Neutrophil (primary cell): ENCODE data around the gene ELMO1.

ENCODE experiments used
- H3K27ac ChIP-seq: fragments of 200-600 bp; sonication (generic); 2 replicates; pipeline ENCODE4 v1.5.1; 2016; ENCODE audit warnings: mild to moderate bottlenecking, moderate library complexity
- H3K27me3 ChIP-seq: fragments of 200-600 bp; sonication (generic); 2 replicates; pipeline ENCODE4 v1.6.0; 2016; ENCODE audit warnings: mild to moderate bottlenecking
- H3K36me3 ChIP-seq: fragments of 200-600 bp; sonication (generic); 2 replicates; pipeline ENCODE4 v1.5.1; 2017
- H3K4me1 ChIP-seq, 2 experiments: fragments of 200-600 bp in 1 of 2; sonication (generic) in 1 of 2; 1 replicate in 1 of 2; 2 replicates in 1 of 2; pipeline versions ENCODE4 v1.5.1 to v1.6.1; 2013 to 2016; ENCODE audit warnings: low read depth in 1 of 2, low read length in 1 of 2, mild to moderate bottlenecking in 1 of 2, moderate library complexity in 1 of 2; ENCODE audit not compliant: control insufficient read depth in 1 of 2, insufficient read depth in 1 of 2
- H3K4me3 ChIP-seq, 2 experiments: fragments of 200-600 bp in 1 of 2; sonication (generic) in 1 of 2; 1 replicate in 1 of 2; 2 replicates in 1 of 2; pipeline ENCODE4 v1.5.1; 2013 to 2016; ENCODE audit warnings: low read depth in 1 of 2, low read length in 1 of 2, mild to moderate bottlenecking in 1 of 2, moderate library complexity in 1 of 2
- H3K9me3 ChIP-seq: fragments of 200-600 bp; sonication (generic); 2 replicates; pipeline ENCODE4 v1.5.1; 2016
- CTCF ChIP-seq: fragments of 200-600 bp; sonication (generic); IDR thresholded peaks from 2 replicates; pipeline ENCODE4 v1.5.1; 2016; ENCODE audit warnings: antibody characterized with exemption

ELMO1 gene

GRCh38 chr7:37431413-37431812 lies 17.3 kb downstream of the ELMO1 start:
- no peak overlapping the region for H3K27ac ChIP-seq
- H3K9me3 ChIP-seq, result no peaks in the 10 kb centered on the region
- peaks cover 1 to 27% of the 10 kb centered on the region in 2 experiments for H3K4me1 ChIP-seq
- peaks cover 12% of the 10 kb centered on the region for H3K36me3 ChIP-seq
- TF ChIP-seq CTCF, result no peak
- H3K27me3 ChIP-seq, result no peaks in the 10 kb centered on the region
- H3K4me3 ChIP-seq, result no peak overlapping the region

- no peak overlapping the region for H3K4me3 ChIP-seq
- no peak for TF ChIP-seq CTCF
- no peaks in the 10 kb centered on the region for H3K27me3 ChIP-seq
- no peaks in the 10 kb centered on the region for H3K9me3 ChIP-seq
- H3K4me1 ChIP-seq, result peaks cover 9 to 35% of the 10 kb centered on the region in 2 experiments
- peak overlapping the region; percentile 8 for H3K27ac ChIP-seq
- peaks cover 12% of the 10 kb centered on the region for H3K36me3 ChIP-seq
Observed at GRCh38 chr7:37430640-37431039, 18.0 kb downstream of the ELMO1 start.

GRCh38 chr7:37430171-37430570 lies 18.5 kb downstream of the ELMO1 start:
- TF ChIP-seq CTCF, result no peak
- Histone ChIP-seq H3K9me3 (no peaks in the 10 kb centered on the region), H3K4me3 (no peak overlapping the region), H3K36me3 (peaks cover 12% of the 10 kb centered on the region), H3K4me1 (peaks cover 14 to 40% of the 10 kb centered on the region in 2 experiments), H3K27me3 (no peaks in the 10 kb centered on the region), H3K27ac (no peak overlapping the region)

- Histone ChIP-seq H3K4me3 (no peak overlapping the region), H3K27me3 (no peaks in the 10 kb centered on the region), H3K4me1 (peaks cover 21 to 47% of the 10 kb centered on the region in 2 experiments), H3K36me3 (peaks cover 12% of the 10 kb centered on the region), H3K9me3 (no peaks in the 10 kb centered on the region), H3K27ac (no peak overlapping the region)
- TF ChIP-seq CTCF, result no peak
Observed at GRCh38 chr7:37429435-37429791, 19.3 kb downstream of the ELMO1 start.

DNA sequence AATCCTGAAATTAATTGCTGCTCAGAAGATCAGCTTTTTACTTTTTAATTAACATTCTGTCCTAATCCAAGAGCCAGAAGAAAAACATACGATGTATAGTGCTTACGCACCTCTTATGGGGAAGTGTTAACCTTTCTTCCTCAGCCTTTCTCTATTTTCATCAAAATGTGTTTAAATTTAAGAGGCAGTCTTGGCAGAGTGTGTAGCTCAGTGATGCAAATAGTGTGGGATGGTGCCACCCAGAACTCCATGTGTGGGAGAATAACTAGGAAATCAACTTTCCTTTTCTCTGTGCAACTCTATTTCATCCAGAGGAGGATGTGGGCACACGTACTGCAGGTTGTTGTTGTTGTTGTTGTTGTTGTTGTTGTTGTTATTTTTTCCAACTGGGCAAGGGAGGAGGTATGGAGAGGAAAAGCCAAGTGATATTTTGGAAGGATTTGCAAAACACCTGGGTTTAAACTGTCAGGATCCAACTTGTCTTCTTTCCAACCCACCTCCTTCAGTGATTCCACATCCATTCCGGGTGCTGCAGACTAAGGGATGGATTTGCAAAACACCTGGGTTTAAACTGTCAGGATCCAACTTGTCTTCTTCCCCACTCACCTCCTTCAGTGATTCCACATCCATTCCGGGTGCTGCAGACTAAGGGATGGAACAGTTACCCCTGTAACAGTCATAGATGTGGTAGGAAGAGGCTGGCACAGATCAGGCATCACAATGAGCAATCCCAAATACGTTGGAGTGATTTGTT lies 19.8 kb downstream of the ELMO1 start:
- Histone ChIP-seq H3K4me3 (no peak overlapping the region), H3K4me1 (peaks cover 25 to 49% of the 10 kb centered on the region in 2 experiments), H3K36me3 (peaks cover 12% of the 10 kb centered on the region), H3K9me3 (no peaks in the 10 kb centered on the region), H3K27me3 (no peaks in the 10 kb centered on the region), H3K27ac (peak overlapping the region; percentile 9)
- no peak for TF ChIP-seq CTCF
